GM12878 (cell line): Measurements from ENCODE around the gene BAX. TPM values are rescaled to one million over a fixed set of nuclear protein-coding genes. Genes with fewer than 3 reads are reported as not detected.

Experiments used
- ATAC-seq: fragments of 200-7000 bp; cut with Tn5 transposase; 3 replicates; pipeline ENCODE4 v1.9.1; 2020; ENCODE audit warnings: mild to moderate bottlenecking, moderate library complexity
- BruUV-seq: library from RNA; stranded (reverse); fragments of 400-500 nt; replicated peaks from 2 replicates; lab custom pipeline; 2021; lab: Mats Ljungman, UMichigan
- CTCF ChIA-PET: fragments of 300-600 bp; sonication (Branson Sonifier 250); formaldehyde crosslinking; extraction: SDS; loops from one replicate; lab custom pipeline; 2021; ENCODE audit warnings: inconsistent platforms; lab: Yijun Ruan, JAX
- POLR2A ChIA-PET: fragments of 350-600 bp; formaldehyde crosslinking; extraction: SDS; loops from one replicate; lab custom pipeline; 2021; ENCODE audit warnings: inconsistent platforms; lab: Charles Lee
- RAD21 ChIA-PET: fragments of 300-600 bp; sonication (Branson Sonifier 250); formaldehyde crosslinking; loops from one replicate; lab custom pipeline; 2023; ENCODE audit warnings: antibody characterized with exemption; ENCODE audit not compliant: unreplicated experiment; lab: Charles Lee
- SMC1A ChIA-PET: fragments of 300-600 bp; sonication (Branson Sonifier 250); formaldehyde crosslinking; loops from one replicate; lab custom pipeline; 2023; ENCODE audit not compliant: unreplicated experiment, uncharacterized antibody; lab: Charles Lee
- DNase-seq: peaks from one replicate; pipeline ENCODE4 v3.0.0-alpha.2; 2011; ENCODE audit warnings: low read depth, low spot score
- FAIRE-seq: peaks from 3 replicates; lab custom pipeline; 2011; peaks lifted over from hg19 to GRCh38; lab: Jason Lieb, UNC
- H2AFZ ChIP-seq: 2 replicates; pipeline ENCODE4 v1.6.0; 2011; ENCODE audit warnings: low read depth, low read length, control low read depth; ENCODE audit not compliant: control insufficient read depth
- H3K27ac ChIP-seq: 2 replicates; pipeline ENCODE4 v1.5.1; 2011; ENCODE audit warnings: control low read depth; ENCODE audit not compliant: control insufficient read depth, insufficient read depth
- H3K27me3 ChIP-seq, 2 experiments: replicated peaks in 1 of 2; 2 replicates each; pipeline versions ENCODE4 v1.6.0 to v1.6.1; 2011; ENCODE audit warnings: low read length in 1 of 2; ENCODE audit not compliant: control insufficient read depth in 2 of 2, insufficient read depth in 2 of 2
- H3K36me3 ChIP-seq, 2 experiments: 2 replicates each; pipeline ENCODE4 v1.5.1; 2011; ENCODE audit warnings: low read length in 1 of 2; ENCODE audit not compliant: control insufficient read depth in 2 of 2, insufficient read depth in 2 of 2
- H3K4me1 ChIP-seq: 2 replicates; pipeline ENCODE4 v1.6.1; 2011; ENCODE audit warnings: mild to moderate bottlenecking, low read length, moderate library complexity, mixed read lengths; ENCODE audit not compliant: control insufficient read depth, insufficient read depth
- H3K4me2 ChIP-seq: 2 replicates; pipeline ENCODE4 v1.6.0; 2011; ENCODE audit warnings: control low read depth; ENCODE audit not compliant: control insufficient read depth, insufficient read depth
- H3K4me3 ChIP-seq: fragments of 200-600 bp; sonication (generic); 2 replicates; pipeline ENCODE4 v1.5.1; 2016
- H3K79me2 ChIP-seq: 2 replicates; pipeline ENCODE4 v1.6.0; 2011; ENCODE audit warnings: low read length; ENCODE audit not compliant: control insufficient read depth, insufficient read depth
- H3K9ac ChIP-seq: 2 replicates; pipeline ENCODE4 v1.8.0; 2011; ENCODE audit warnings: low read length, control low read depth, mixed read lengths; ENCODE audit not compliant: control insufficient read depth, insufficient read depth
- H3K9me3 ChIP-seq: replicated peaks from 3 replicates; pipeline ENCODE4 v1.5.1; 2011; ENCODE audit warnings: mild to moderate bottlenecking, low read length; ENCODE audit not compliant: control insufficient read depth, insufficient read depth
- H4K20me1 ChIP-seq: 2 replicates; pipeline ENCODE4 v1.6.0; 2011; ENCODE audit not compliant: control insufficient read depth, insufficient read depth
- HCFC1 ChIP-seq: fragments of 150-350 bp; IDR thresholded peaks from 2 replicates; pipeline ENCODE4 v1.6.1; 2014; ENCODE audit warnings: low read length
- IRF4 ChIP-seq: IDR thresholded peaks from 2 replicates; pipeline ENCODE4 v1.6.1; 2011; ENCODE audit warnings: low read depth, low read length
- MTA2 ChIP-seq: fragments of 450-650 bp; IDR thresholded peaks from 2 replicates; pipeline ENCODE4 v1.6.1; 2016; ENCODE audit warnings: low read depth, mild to moderate bottlenecking, moderate library complexity
- NR2C1 ChIP-seq: fragments of 450-650 bp; IDR thresholded peaks from 2 replicates; pipeline ENCODE4 v1.6.1; 2017; ENCODE audit warnings: antibody characterized with exemption, mild to moderate bottlenecking, moderate library complexity
- POLR2AphosphoS5 ChIP-seq: IDR thresholded peaks from 2 replicates; pipeline ENCODE4 v1.6.1; 2011; ENCODE audit warnings: mild to moderate bottlenecking, low read length, inconsistent platforms
- RFX5 ChIP-seq: IDR thresholded peaks from 2 replicates; pipeline ENCODE4 v1.6.1; 2011; ENCODE audit warnings: low read depth, low read length, improper control_type of control experiment
- SKIL ChIP-seq: fragments of 450-650 bp; IDR thresholded peaks from 2 replicates; pipeline ENCODE4 v1.6.1; 2017; ENCODE audit warnings: mild to moderate bottlenecking, low read depth, inconsistent platforms; ENCODE audit not compliant: poor library complexity, severe bottlenecking
- SRF ChIP-seq, 2 experiments: IDR thresholded peaks; 2 replicates each; pipeline ENCODE4 v1.6.1; 2011; ENCODE audit warnings: low read depth in 2 of 2, low read length in 2 of 2, mild to moderate bottlenecking in 1 of 2, moderate library complexity in 1 of 2
- TARDBP ChIP-seq: IDR thresholded peaks from 2 replicates; pipeline ENCODE4 v1.6.1; 2016; ENCODE audit warnings: borderline replicate concordance
- ZNF274 ChIP-seq: IDR thresholded peaks from one replicate; pipeline ENCODE4 v1.8.0; 2011; ENCODE audit not compliant: insufficient read length, insufficient read depth
- ZNF622 ChIP-seq: fragments of 450-650 bp; IDR thresholded peaks from 2 replicates; pipeline ENCODE4 v1.6.1; 2017; ENCODE audit warnings: mild to moderate bottlenecking, inconsistent platforms
- WGBS: methylation state at CpG from one replicate; pipeline ENCODE4 v1.1.6; 2016; ENCODE audit warnings: low lambda C conversion rate; ENCODE audit not compliant: insufficient replicate concordance, insufficient coverage; ENCODE audit errors: missing lambda C conversion rate; 5-methylcytosine and 5-hydroxymethylcytosine counted together
- in situ Hi-C: fragments of 300-500 bp; cut with MboI; formaldehyde crosslinking; loops from 9 replicates; pipeline ENCODE4 v1.14.3; 2018; ENCODE audit warnings: mixed read lengths
- intact Hi-C: fragments of 100-400 bp; cut with micrococcal nuclease; formaldehyde crosslinking; loops from one replicate; pipeline ENCODE4 v1.14.2; 2022; ENCODE audit not compliant: unreplicated experiment
- polyA plus RNA-seq, 11 experiments: library from polyadenylated mRNA; depleted of rRNA in 4 of 11; unstranded in 6 of 11; stranded (reverse) in 5 of 11; fragments of >200 nt; fragmentation: Nextera tagmentation in 4 of 11; fragmentation: Illumina TruSeq in 1 of 11; extraction: Ambion mirVana in 4 of 11; extraction: Trizol in 1 of 11; gene quantifications; 1 replicate in 1 of 11; 2 replicates in 10 of 11; pipeline versions ENCODE4 v1.2.1 to v1.2.3, GENCODE V29; 2011 to 2016; ENCODE audit warnings: inconsistent platforms in 2 of 11, missing spikeins in 2 of 11, low read depth in 1 of 11
- total RNA-seq, 4 experiments: library from RNA; depleted of rRNA in 3 of 4; stranded (reverse); fragments of >200 nt in 3 of 4; fragmentation: Illumina TruSeq in 1 of 4; extraction: Trizol in 1 of 4; gene quantifications; 2 replicates each; pipeline versions ENCODE4 v1.2.1 to v1.2.3, GENCODE V29; 2013 to 2021

Gene BAX
- total and polyA plus RNA-seq, 10 of the 15 experiments (the other 5 are each of a cell fraction or from before 2014, with no cell fraction given), result 7.2 to 221 (median 137) TPM

DNA sequence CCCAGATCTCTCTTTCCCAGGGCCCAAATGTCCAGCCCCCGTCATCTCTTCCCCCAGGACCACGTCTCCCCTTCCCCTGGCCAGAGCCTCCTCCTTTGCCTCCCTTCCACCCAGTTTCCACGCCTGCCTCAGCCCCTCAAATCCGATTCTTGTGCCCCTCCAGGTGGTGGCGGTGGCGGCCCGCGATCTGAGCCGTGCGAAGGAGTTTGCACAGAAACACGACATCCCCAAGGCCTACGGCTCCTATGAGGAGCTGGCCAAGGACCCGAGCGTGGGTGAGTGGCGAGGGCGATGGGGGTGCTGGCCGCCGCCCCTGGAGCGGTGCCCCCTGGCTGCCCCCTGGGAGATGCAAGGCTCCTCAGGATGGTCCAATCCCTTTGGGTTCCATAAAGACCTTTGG is 19.8 kb upstream of the BAX start:
- Histone ChIP-seq H2AFZ (no peak overlapping the region), H3K4me3 (no peak overlapping the region), H3K36me3 (no peaks in the 10 kb centered on the region), H3K79me2 (no peaks in the 10 kb centered on the region), H4K20me1 (no peaks in the 10 kb centered on the region), H3K4me2 (no peak overlapping the region), H3K9me3 (no peaks in the 10 kb centered on the region)
- DNase-seq (no peak), ATAC-seq (no peak)
- in situ Hi-C loops, result no loop called here
- CTCF ChIA-PET, result interaction anchor here (1.7 kb wide), 1 partner anchor 35 kb away, joined by 4 read pairs; no protein-coding TSS in a partner anchor
- BruUV-seq, result no TSS peak
- intact Hi-C loops, result no loop called here
- TF ChIP-seq NR2C1 (no peak), TARDBP (no peak), ZNF274 (no peak), IRF4 (no peak), SKIL (no peak), SRF (IDR thresholded peaks at IDR 0.05; ENCODE audit: low read depth in 2 of 2, low read length in 2 of 2) (no peak), MTA2 (no peak), ZNF622 (no peak), HCFC1 (no peak), RFX5 (no peak), POLR2AphosphoS5 (no peak)
- TF ChIP-seq, all 136 proteins: peak for 0
- ChIA-PET POLR2A (no interaction called here), SMC1A (no interaction called here), RAD21 (no interaction called here)
- Histone ChIP-seq H3K9ac (no peak overlapping the region), H3K27ac (no peak overlapping the region), H3K27me3 (0 out of 4 replicates have a peak, but pooled peaks cover 0 to 1% of the 10 kb centered on the region in 2 experiments), H3K4me1 (peaks cover 7% of the 10 kb centered on the region; the same call in 1 of the 2 replicates)
- 86% methylated on average over 17 of the region's 19 CpGs for WGBS
- no peak for FAIRE-seq
